Esophagus muscularis mucosa (tissue), 3 donors: ENCODE measurements around the gene IL7R.

Source experiments
- POLR2A ChIP-seq: fragments of 450-650 bp; IDR thresholded peaks from one replicate; pipeline ENCODE4 v1.6.1; 2017; ENCODE audit warnings: antibody characterized with exemption, moderate library complexity, mild to moderate bottlenecking, low read depth
- TF ChIP-seq, protein P1 (sequence below), 3 experiments: fragments of 200-600 bp in 2 of 3; fragments of 450-650 bp in 1 of 3; sonication (generic) in 2 of 3; IDR thresholded peaks; one replicate each; pipeline ENCODE4 v1.5.1; 2017 to 2019; ENCODE audit warnings: antibody characterized with exemption in 3 of 3, mild to moderate bottlenecking in 2 of 3, moderate library complexity in 1 of 3

DNA sequence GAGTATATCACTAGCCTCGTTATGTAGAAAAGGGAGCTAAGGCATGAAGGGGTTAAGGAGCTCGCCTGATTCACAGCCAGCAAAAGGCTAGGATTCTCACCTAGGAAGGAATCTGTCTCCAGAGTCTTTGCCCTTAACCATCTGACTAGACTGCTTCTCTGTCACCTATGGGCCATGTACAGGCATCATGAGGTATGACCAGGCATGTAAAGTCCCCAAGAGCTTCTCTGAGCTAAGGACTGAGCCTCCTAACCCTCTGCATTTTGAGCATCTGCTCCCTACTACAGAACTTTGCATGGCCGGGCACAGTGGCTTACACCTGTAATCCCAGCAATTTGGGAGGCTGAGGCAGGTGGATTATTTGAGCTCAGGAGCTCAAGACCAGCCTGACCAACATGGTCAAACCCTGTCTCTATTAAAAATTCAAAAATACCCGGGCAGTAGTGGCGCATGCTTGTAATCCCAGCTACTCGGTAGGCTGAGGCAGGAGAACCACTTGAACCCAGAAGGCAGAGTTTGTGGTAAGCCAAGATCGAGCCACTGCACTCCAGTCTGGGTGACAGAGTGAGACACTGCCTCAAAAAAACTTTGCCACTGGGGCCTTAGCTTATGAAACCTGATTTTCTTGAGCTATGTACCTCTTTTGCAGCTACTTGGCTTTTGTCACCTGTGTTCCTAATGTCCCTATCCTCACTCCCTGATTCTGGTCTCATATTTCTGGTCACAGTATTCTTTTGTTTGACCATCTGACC lies 33.2 kb upstream of the IL7R start:
- no peak for TF ChIP-seq POLR2A
- TF ChIP-seq, protein P1, sequence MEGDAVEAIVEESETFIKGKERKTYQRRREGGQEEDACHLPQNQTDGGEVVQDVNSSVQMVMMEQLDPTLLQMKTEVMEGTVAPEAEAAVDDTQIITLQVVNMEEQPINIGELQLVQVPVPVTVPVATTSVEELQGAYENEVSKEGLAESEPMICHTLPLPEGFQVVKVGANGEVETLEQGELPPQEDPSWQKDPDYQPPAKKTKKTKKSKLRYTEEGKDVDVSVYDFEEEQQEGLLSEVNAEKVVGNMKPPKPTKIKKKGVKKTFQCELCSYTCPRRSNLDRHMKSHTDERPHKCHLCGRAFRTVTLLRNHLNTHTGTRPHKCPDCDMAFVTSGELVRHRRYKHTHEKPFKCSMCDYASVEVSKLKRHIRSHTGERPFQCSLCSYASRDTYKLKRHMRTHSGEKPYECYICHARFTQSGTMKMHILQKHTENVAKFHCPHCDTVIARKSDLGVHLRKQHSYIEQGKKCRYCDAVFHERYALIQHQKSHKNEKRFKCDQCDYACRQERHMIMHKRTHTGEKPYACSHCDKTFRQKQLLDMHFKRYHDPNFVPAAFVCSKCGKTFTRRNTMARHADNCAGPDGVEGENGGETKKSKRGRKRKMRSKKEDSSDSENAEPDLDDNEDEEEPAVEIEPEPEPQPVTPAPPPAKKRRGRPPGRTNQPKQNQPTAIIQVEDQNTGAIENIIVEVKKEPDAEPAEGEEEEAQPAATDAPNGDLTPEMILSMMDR (IDR thresholded peaks at IDR 0.05), result no peak
